Osteocyte (in vitro differentiated cells): ENCODE results near the gene CD63. TPM values are rescaled to one million over a fixed set of nuclear protein-coding genes. Genes with fewer than 3 reads are reported as not detected.

ENCODE experiments used
- DNase-seq: peaks from one replicate; pipeline ENCODE4 v3.0.0; 2021; ENCODE audit warnings: mixed read lengths; ENCODE audit not compliant: unreplicated experiment; ENCODE audit errors: extremely low spot score
- H3K27ac Mint-ChIP-seq: one replicate; pipeline ENCODE4 v1.8.0; 2021; ENCODE audit warnings: mild to moderate bottlenecking, mixed read lengths; ENCODE audit not compliant: unreplicated experiment
- H3K27me3 Mint-ChIP-seq: one replicate; pipeline ENCODE4 v1.8.0; 2021; ENCODE audit warnings: mixed read lengths; ENCODE audit not compliant: unreplicated experiment
- H3K36me3 Mint-ChIP-seq: one replicate; pipeline ENCODE4 v1.8.0; 2021; ENCODE audit warnings: mixed read lengths; ENCODE audit not compliant: unreplicated experiment
- H3K4me1 Mint-ChIP-seq: one replicate; pipeline ENCODE4 v1.8.0; 2021; ENCODE audit warnings: mixed read lengths; ENCODE audit not compliant: unreplicated experiment
- H3K4me3 Mint-ChIP-seq: one replicate; pipeline ENCODE4 v1.8.0; 2021; ENCODE audit warnings: mild to moderate bottlenecking, moderate library complexity, mixed read lengths; ENCODE audit not compliant: unreplicated experiment
- H3K9me3 Mint-ChIP-seq: one replicate; pipeline ENCODE4 v1.8.0; 2021; ENCODE audit warnings: mixed read lengths; ENCODE audit not compliant: unreplicated experiment
- total RNA-seq: library from RNA; stranded (reverse); gene quantifications from 2 replicates; pipeline ENCODE4 v1.2.1, GENCODE V29; 2021
- TF ChIP-seq, protein P1 (sequence below): fragments of 200-600 bp; sonication (generic); IDR thresholded peaks from 2 replicates; pipeline ENCODE4 v1.5.0; 2021; ENCODE audit warnings: antibody characterized with exemption, mild to moderate bottlenecking, moderate library complexity

The CD63 gene
- total RNA-seq, 1 donor from 2014 or later = 1,511 TPM

- Mint-ChIP-seq H3K4me3 (no peak overlapping the region), H3K27me3 (peaks cover 2% of the 10 kb centered on the region), H3K4me1 (peaks cover 1% of the 10 kb centered on the region), H3K36me3 (no peaks in the 10 kb centered on the region), H3K9me3 (no peaks in the 10 kb centered on the region), H3K27ac (no peak overlapping the region)
- DNase-seq = no peak
- TF ChIP-seq, protein P1, sequence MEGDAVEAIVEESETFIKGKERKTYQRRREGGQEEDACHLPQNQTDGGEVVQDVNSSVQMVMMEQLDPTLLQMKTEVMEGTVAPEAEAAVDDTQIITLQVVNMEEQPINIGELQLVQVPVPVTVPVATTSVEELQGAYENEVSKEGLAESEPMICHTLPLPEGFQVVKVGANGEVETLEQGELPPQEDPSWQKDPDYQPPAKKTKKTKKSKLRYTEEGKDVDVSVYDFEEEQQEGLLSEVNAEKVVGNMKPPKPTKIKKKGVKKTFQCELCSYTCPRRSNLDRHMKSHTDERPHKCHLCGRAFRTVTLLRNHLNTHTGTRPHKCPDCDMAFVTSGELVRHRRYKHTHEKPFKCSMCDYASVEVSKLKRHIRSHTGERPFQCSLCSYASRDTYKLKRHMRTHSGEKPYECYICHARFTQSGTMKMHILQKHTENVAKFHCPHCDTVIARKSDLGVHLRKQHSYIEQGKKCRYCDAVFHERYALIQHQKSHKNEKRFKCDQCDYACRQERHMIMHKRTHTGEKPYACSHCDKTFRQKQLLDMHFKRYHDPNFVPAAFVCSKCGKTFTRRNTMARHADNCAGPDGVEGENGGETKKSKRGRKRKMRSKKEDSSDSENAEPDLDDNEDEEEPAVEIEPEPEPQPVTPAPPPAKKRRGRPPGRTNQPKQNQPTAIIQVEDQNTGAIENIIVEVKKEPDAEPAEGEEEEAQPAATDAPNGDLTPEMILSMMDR = no peak
Measured at GRCh38 chr12:55700255-55701018, 28.4 kb downstream of the CD63 start.

GRCh38 chr12:55699471-55700055 is 29.2 kb downstream of the CD63 start:
- TF ChIP-seq, protein P1 = no peak
- H3K9me3 Mint-ChIP-seq = no peaks in the 10 kb centered on the region
- H3K27ac Mint-ChIP-seq = no peak overlapping the region
- H3K36me3 Mint-ChIP-seq = no peaks in the 10 kb centered on the region
- H3K4me1 Mint-ChIP-seq = peaks cover 1% of the 10 kb centered on the region
- H3K4me3 Mint-ChIP-seq = no peak overlapping the region
- DNase-seq = no peak
- peaks cover 2% of the 10 kb centered on the region for H3K27me3 Mint-ChIP-seq

DNA sequence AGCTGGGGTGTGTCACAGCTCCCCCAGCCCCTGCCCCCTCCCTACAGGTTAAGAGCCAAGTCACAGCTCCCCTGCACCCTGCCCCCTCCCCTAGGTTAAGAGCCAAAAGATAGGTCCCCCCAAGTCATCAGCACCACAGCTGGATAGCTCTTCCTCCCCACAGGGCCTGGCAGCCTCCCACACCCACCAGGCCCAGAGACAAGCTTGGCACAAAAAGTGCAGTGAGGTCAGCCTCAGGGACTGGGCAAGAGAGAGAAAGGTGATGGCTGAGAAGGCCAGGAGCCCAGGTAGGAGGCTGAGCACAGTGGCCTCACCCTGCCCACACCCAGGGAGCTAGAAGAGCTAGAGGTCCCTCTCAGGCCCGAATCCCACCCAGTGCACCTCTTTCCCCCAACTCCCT is 29.8 kb downstream of the CD63 start:
- no peaks in the 10 kb centered on the region for H3K27me3 Mint-ChIP-seq
- H3K9me3 Mint-ChIP-seq = no peaks in the 10 kb centered on the region
- H3K27ac Mint-ChIP-seq = no peak overlapping the region
- DNase-seq = no peak
- no peak overlapping the region for H3K4me3 Mint-ChIP-seq
- H3K36me3 Mint-ChIP-seq = no peaks in the 10 kb centered on the region
- H3K4me1 Mint-ChIP-seq = no peaks in the 10 kb centered on the region
- TF ChIP-seq, protein P1 = no peak

DNA sequence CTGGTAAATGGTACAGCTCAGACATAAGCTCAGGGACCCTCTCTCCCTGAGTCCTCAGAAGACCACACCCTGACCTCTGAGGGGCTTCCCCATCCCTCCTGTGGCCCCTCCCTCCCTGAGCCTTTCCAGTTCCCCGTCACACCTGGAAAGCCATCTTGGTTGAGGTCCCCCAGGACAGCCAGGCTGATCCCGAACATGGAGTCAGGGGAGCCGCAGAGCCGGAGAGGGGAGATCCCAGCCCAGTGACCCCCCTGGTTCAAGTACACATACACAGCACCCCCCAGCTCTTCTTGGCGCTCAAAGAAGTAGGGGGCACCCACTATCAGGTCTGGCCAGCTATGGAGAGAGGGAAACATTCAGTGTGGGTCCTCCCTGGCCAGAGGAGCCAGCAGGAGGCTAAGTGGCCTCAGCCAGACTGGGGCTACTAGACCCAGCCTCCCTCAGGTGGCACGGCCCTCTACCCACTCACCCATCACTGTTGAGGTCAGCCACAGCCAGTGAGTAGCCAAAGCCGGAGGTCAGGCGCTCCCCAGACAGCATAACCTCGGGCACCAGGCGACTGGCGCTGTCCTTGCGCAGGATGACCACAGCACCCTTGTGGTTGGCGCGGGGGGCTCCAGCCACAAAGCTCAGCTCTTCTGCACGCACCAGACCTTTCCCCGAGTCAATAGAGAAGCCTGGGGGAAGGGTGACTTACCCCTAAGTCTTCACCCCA is 30.4 kb downstream of the CD63 start:
- no peaks in the 10 kb centered on the region for H3K4me1 Mint-ChIP-seq
- H3K27ac Mint-ChIP-seq = no peak overlapping the region
- no peak for DNase-seq
- no peaks in the 10 kb centered on the region for H3K36me3 Mint-ChIP-seq
- H3K4me3 Mint-ChIP-seq = no peak overlapping the region
- no peaks in the 10 kb centered on the region for H3K9me3 Mint-ChIP-seq
- no peaks in the 10 kb centered on the region for H3K27me3 Mint-ChIP-seq
- TF ChIP-seq, protein P1 = no peak

DNA sequence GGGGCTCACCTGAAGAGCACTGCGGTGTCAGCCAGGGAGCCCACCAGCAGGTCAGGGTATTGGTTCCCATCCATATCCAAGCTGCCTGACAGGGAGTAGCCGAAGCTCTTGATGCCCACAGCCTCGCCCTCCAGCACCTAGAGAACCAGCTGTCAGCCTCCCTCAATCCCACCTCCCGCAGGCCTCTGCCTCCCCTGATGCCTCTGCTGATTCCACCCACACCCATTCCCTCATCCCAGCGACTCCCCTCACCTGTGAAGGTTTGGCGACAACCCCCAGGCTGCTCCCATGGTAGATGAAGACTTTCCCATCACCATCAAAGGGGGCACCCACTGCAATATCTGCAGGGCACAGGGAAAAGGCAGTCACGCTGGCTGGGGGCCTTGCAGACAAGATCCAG is 31.1 kb downstream of the CD63 start:
- Mint-ChIP-seq H3K27me3 (no peaks in the 10 kb centered on the region), H3K36me3 (no peaks in the 10 kb centered on the region), H3K4me1 (no peaks in the 10 kb centered on the region), H3K9me3 (no peaks in the 10 kb centered on the region), H3K27ac (no peak overlapping the region), H3K4me3 (no peak overlapping the region)
- no peak for DNase-seq
- TF ChIP-seq, protein P1 = no peak
